Superior temporal gyrus (tissue), 1 donor: Measurements from ENCODE around the gene WDR74.
"Not testable (repeated sequence)": the region's sequence is repeated elsewhere in the genome, so short reads cannot be mapped to it uniquely, and the experiment has no call there.

Experiments
- DNase-seq: peaks from one replicate; pipeline ENCODE4 v3.0.0-alpha.2; 2016; ENCODE audit errors: extremely low spot score

WDR74 gene

GRCh38 chr11:62841361-62842170 lies 2.2 kb upstream of the WDR74 start:
- DNase-seq, result peak; percentile 98

- DNase-seq, result not testable (repeated sequence)
These were observed 1.5 kb upstream of the WDR74 start for GRCh38 chr11:62840721-62841360.

GRCh38 chr11:62835336-62835735 lies 4.1 kb downstream of the WDR74 start:
- no peak for DNase-seq

GRCh38 chr11:62832336-62833234 lies 6.8 kb downstream of the WDR74 start, which contains the start of gene TEX54:
TSS of gene TEX54 (minus strand) at chr11:62832841.
- DNase-seq, result no peak

- DNase-seq, result peak; percentile 99
These were observed 7.7 kb downstream of the WDR74 start, which contains the start of gene STX5 for GRCh38 chr11:62831520-62832335. TSS of gene STX5 (minus strand) at chr11:62832051. CDS start at chr11:62831243, 808 bp downstream.

DNA sequence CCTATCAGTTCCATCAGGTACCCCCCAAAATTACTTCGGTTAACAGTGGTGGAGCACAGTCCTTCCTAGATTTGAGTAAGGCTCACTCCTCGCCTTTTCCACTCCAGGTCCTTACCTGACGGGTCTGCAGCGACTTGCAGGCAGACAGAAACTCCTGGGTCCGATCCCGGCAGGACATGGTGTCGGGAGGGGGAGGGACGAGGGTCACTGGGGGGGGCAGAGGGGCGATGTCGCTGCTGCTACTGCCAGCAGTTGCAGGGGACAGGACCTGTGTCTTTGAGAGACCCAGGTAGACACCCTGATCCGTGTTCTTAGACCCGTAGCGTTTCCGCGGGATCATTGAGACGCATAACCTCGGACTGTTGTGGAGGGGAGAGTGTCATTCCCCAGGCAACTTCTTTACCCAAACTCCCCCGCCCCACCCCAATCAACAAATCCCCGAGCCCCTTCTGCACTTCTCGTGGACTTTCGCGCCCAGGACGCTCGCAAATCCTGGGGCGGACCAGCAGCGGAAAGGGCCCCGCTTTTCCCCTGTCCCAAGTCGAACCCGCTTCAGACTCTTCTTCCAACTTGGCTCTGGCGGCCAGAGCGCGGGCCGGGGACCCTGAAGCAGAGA lies 8.4 kb downstream of the WDR74 start:
- no peak for DNase-seq

DNA sequence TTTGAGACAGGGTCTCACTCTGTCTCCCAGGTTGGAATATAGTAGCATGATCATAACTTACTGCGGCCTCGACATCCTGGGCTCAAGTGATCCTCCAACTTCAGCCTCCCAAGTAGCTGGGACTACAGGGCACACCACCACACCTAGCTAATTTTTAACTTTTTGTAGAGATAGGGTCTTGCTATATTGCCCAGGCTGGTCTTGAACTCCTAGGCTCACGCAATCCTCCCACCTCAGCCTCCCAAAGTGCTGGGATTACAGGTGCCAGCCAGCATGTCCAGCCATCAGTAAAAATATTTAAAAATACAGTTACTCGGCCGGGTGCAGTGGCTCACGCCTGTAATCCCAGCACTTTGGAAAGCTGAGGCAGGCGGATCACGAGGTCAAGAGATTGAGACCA lies 11.3 kb downstream of the WDR74 start:
- DNase-seq, result not testable (repeated sequence)

- DNase-seq, result no peak
These were observed 15.7 kb downstream of the WDR74 start for GRCh38 chr11:62823677-62824076.

GRCh38 chr11:62817129-62817528 lies 22.3 kb downstream of the WDR74 start:
- DNase-seq, result no peak

DNA sequence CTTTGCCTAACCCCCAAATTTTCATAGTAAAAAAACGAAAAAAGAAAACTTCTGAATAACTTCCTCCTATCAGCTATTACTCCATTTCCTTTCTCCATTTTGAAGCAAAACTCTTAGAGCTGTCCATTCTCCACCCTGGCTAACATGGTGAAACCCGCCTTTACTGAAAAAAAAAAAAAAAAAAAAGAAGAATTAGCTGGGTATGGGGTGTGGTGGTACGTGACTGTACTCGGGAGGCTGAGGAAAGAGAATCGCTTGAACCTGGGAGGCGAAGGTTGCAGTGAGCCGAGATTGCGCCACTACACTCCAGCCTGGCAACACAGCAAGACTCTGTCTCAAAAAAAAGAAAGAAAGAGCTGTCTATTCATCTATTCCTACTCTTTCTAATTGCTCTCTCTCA lies 22.8 kb downstream of the WDR74 start:
- no peak for DNase-seq

DNA sequence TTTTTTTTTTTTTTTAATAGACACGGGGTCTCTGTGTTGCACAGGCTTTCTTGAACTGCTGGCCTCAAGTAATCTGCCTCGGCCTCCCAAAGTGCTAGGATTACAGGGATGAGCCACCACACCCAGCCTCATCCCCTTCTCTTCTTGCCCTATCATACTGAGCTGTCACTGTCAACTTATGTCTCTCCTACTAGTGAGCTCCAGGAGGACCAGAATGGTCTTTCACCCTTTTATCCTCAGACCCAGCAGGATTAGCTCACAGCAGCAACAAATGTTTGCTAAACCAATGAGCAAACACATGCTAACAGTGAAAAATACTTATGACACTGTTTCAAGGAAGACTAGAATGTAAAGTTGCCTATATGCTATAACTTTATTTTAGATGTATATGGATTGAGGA lies 27.7 kb downstream of the WDR74 start:
- DNase-seq, result no peak

DNA sequence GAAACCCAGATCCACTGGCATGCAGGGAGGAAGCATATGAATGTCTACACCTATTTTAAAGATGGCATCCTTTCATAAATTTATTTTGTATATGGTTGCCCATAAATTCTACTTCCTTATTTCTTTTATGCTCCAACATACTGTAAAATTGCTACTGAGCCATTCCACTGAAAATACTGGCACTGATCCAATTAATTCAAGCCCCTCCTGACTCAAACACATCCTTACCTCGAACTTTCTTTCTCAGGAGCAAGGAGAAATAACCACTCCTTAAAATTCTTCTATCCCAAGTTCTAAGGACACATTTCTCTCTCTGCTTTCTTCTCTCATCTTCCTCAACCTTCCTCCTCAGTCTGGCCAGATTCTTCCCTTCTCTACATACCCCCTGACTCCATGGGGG lies 28.6 kb downstream of the WDR74 start:
- no peak for DNase-seq

DNA sequence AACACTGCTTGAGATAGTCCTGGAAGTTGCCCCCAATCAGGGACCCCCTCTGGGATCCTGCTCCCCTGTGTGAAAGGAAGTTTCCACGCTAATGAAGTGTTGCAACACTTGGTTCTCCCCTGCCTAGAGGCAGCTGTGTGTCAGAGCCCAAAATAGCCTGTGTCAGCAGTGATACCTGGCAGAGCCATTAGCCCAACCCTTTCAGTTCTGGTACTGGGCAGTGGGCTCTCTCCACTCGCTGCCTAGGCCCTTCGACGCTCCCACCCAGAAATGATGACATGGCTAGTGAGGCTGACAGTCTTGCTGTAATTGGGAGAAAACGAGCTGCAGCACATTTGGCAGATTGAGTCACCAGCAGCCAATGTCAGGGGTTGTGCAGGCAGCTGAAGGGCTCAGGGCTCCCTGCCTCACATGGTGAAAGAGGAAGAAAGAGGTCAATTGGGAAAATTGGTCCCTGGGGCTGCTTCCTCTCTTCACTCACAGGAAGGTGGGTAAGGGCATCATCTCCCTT lies 32.7 kb downstream of the WDR74 start:
- no peak for DNase-seq

GRCh38 chr11:62805961-62806441 lies 33.4 kb downstream of the WDR74 start:
- DNase-seq, result no peak

DNA sequence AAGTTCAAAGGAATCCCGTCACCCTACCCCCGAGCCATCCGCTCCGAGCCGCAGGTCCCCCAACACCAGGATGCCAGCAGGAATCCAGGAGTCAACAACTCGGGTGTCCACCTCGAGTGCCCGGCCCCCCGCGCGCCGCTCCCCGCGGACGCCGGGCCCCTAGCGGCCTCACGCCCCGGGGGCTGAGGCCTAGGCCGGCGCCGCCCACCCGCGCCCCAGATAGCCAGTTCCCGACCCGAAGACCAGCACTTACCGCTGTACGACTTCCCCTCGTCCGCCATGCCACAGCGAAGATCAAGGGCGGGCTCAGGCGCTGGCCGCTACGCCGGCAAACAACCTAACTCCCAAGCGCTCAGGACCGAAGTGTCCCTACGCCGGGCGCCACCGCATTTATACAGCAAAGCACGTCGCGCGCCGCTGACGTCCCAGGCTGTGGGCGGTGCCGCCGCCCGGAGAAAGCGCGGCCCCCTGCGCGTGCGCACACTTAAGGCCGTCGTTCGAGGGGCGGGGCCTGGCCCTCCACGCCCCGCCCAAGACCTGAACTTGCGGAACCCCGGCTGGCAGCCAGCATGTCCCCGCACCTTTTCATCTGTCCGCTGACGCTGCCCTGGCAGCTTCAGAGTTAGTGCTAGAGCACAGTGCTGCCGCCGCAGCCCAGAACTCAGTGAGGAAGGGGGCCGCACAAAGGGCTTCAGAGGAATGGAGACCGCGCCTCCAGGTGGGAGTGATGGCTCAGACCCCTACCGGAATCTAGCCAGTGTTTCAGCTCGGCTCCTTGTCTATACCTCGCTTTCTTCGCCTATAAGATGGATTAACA lies 34.1 kb downstream of the WDR74 start, which contains the start of gene NXF1:
Gene NXF1, minus strand, starts transcription at position 365 of the 817 bp plus-strand sequence. Its CDS starts 84 bp downstream, at position 281.
- DNase-seq, result peak; percentile 95

GRCh38 chr11:62804310-62805075 lies 34.9 kb downstream of the WDR74 start:
- DNase-seq, result peak; percentile 14

GRCh38 chr11:62801071-62801470 lies 38.3 kb downstream of the WDR74 start:
- DNase-seq, result no peak

GRCh38 chr11:62799486-62799885 lies 39.9 kb downstream of the WDR74 start:
- DNase-seq, result no peak

- DNase-seq, result no peak
These were observed 43.1 kb downstream of the WDR74 start for GRCh38 chr11:62796281-62796680.
